HG02870 (cell line): ENCODE measurements around the gene RPL31.

ENCODE experiments used
- ATAC-seq: cut with Tn5 transposase; IDR thresholded peaks from one replicate; pipeline ENCODE4 v1.9.1; 2021; ENCODE audit warnings: mild to moderate bottlenecking, moderate library complexity; ENCODE audit not compliant: unreplicated experiment

RPL31 gene

GRCh38 chr2:100974712-100975520 lies 27.2 kb upstream of the RPL31 start:
- ATAC-seq: no peak

DNA sequence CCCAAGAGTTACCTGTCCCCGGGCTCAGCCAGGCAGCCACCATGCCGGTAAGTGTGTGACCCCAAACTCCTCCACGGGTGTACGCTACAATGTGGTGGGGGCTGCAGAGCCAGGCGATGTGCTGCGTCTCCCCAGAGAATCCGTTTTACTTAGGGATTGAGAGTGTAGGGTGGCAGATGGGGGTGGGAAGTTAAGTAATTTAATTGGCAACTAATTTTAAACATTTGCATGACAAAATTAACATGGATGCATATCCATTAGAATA lies 26.6 kb upstream of the RPL31 start:
- no peak for ATAC-seq

- no peak for ATAC-seq
Measured at GRCh38 chr2:100976061-100976460, 26.0 kb upstream of the RPL31 start.

DNA sequence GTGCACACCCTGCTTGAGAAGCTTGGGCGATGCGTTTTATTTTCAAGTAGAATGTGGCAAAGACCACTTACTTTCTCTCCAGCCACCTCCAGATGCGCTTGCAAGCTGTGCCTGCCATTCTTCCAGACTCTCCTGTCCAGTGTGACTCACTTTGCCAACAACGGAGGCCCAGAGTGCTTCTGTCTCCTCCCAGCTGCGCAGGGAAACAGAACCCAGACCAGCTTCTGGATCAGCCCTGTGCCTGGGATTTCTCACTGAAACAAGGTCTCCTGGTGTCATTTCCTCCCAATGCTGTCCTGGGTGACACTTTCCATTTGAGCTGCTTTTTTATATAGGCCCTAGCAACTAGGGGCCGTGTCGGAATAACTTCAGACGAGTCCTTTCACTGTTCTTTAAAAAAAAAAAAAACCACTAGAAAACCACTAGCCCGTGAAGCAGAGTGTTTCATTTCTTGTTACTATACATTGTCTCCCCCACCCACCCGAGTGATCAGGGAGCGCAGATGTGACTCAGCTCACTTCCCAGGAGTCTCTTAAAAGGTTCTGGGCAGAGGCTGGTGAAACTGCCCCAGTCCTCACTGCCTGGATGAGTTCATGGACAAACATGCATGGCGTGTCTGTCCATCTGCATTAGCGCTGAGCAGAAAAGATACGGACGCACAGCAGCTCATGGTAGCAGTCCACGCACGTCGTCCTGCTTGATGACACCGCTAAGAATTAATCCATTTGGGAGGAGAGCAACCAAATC lies 25.3 kb upstream of the RPL31 start:
- ATAC-seq: peak; percentile 95

DNA sequence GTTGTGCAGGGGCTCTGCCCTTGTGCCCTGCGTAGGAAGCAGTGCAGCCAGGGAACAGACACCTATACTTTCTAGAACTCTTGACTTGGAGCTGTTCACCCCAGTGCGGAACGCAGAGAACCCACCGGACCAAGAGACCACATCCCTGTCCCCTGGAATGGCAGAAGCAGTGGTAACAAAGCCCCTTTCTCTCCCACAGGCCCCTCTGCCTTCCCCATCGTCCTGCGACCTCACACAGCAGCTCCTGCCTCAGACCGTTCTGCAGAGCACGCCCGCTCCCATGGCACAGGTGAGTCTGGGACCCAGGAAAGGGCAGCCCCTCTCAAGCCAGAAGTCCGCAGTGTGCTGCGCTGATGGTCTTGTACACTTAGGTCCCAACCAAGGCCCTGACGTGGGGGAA lies 24.6 kb upstream of the RPL31 start:
- ATAC-seq: no peak

DNA sequence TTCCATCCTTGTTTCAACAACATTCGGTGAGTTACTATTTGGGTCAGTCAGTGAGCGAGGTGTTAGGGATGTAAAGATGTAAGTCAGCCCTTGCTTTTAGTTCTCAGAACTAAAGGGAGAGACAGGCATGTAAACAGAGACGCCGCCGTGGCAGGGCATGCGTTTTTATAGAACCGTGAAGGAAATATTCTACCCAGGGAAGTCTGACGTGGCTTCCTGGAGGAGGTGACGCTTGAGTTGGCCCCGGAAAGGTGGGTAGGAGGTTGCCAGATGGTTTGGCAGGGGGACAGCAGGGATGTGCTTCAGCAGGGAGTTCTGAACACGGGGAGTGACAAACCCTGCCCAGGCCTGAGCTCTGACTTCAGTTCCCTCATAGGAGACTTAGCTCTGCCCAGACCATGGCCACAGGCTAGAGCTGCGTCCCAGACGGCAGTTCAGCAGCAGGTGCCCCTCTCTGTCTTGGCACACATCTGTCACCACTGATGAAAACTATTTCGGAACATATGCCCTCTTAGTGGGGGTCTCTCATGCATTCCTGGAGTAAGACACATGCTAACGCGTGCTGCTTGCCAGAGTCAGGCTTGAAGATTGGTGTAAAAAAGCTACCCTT lies 23.4 kb upstream of the RPL31 start:
- no peak for ATAC-seq

DNA sequence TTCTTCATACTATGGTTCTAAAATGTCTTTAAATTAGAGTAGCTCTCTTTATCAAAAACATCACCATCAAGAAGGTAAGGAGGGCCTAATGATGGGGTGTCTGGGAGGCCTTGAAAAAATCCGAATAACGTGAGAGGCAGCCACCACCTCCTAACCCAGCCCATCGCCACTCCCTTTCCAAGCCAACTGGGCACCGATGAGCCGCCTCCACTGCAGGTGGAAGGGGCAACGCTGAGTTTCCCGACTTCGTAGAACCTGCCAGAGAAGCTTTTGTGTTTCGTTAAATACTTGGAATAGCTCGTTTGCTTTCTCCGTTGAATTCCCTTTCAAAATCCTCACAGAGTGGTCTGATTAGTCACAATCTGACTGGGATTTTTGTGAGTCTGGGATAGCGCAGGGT lies 22.0 kb upstream of the RPL31 start:
- no peak for ATAC-seq

- no peak for ATAC-seq
Measured at GRCh38 chr2:100981011-100981410, 21.1 kb upstream of the RPL31 start.

DNA sequence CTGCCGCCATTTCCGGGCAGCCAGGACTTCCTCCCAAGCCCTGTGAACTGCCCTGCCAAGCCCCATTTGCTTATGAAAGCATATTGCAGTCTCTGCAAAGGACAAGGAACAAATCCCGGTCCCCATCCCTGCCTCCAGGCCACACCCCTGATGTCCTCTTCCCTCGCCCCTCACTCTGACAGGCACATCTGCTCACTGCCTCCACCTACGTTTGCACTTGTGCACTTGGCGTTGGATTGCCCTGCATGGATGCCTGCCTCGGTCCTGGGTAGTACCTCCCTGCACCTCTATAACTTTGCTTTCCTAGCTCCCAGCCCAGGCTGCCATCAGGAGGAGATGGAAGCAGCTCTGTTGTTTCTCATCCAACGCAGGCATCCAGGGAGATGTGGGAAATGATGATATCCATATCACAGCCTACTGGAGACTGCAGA lies 19.6 kb upstream of the RPL31 start:
- no peak for ATAC-seq

DNA sequence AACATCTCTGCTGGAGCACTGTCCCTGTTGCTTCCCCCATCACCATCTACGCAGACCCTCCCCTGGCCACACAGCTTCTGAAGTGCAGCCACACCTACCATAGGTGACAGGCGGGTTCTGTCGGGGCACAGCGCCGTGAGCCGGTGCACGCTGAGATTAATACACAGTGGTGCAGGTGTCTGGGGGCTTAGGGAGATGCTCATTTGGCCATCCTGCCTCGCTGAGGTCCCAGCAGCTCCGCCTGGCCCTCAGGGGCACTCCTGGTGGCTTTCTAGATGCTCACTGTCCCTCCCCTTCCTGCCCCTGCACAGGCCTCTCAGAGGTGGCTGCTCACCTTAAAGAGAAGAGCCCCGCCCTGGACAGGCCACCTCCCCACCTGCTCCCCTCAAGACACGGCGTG lies 18.9 kb upstream of the RPL31 start:
- no peak for ATAC-seq

DNA sequence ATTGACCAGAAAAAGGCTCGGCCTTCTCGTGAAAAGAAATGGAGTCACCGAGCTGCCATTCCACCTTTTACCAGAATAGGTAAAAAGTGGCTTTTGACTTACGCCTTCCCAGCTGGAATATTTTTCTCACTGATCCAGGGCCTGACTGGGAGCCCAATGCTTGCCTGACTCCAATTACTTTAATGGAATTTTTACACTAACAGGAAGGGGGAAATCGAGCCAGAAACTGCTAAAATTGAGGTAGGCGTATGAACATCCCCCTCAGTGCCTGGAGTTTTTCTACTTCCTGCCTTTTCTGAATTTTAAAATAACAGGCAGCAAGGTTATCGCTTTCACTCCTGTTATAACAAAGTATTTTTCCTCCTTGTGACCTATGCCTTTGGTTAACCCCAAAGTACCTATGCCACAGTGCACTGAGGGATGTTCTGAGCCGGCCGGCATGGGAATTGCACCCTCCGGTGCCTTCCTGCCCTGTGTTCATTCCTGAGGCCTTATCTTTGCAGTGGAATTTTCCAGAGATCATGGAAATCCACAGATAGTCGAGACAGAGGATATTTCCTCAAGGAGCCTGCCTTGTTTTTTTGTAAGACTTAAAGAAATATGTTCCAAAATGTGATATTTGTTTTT lies 18.3 kb upstream of the RPL31 start:
- ATAC-seq: no peak

GRCh38 chr2:100984892-100985307 lies 17.2 kb upstream of the RPL31 start:
- ATAC-seq: peak; percentile 67

DNA sequence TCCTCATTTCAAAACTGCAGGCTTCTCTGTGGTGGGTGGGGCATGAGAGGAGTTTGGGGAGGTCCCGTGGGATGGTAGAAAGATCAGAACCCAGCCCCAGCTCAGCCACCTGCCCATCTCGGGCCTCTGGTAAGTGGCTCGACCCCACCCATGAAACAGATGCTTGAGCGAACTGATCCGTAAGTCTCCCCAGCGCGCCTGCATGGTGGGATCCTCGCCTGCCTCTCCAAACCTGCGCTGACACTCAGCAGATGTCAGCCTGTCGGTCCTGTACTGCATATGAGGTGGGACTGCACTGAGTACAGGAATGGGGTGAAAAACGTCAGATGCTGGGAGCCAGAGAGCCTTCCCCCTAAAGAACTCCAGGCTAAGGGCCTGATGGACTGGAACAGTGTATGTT lies 15.9 kb upstream of the RPL31 start:
- no peak for ATAC-seq

GRCh38 chr2:100987536-100987935 lies 14.6 kb upstream of the RPL31 start:
- ATAC-seq: no peak

DNA sequence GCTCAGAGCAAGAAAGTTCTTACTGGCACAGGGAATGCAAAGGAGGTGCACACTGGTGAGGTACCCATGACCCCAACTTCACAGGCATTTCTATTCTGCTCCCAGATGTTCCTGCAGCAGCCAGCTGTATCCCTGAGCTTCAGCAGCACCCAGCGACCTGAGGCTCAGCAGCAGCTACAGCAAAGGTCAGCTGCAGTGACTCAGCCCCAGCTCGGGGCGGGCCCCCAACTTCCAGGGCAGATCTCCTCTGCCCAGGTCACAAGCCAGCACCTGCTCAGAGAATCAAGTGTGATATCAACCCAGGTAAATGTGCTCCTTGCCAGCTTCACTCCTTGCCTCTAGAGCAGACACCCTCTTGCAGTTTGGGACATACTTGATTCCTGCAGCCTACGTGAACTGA lies 14.1 kb upstream of the RPL31 start:
- ATAC-seq: no peak

GRCh38 chr2:100988630-100989417 lies 13.3 kb upstream of the RPL31 start:
- ATAC-seq: no peak

GRCh38 chr2:100989666-100990065 lies 12.4 kb upstream of the RPL31 start:
- ATAC-seq: no peak

DNA sequence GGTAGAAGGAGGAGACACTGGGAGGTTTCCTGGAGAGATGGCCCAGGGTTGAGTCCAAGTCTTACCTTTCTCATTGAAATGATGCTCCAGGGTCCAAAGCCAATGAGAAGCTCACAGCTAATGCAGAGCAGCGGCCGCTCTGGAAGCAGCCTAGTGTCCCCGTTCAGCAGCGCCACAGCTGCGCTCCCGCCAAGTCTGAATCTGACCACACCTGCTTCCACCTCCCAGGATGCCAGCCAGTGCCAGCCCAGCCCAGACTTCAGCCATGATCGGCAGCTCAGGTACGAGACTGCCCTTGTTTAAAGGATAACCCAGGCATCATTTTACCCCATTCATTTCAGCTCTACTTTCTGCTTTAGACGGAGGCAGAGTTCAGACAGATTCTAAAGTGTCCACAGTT lies 11.9 kb upstream of the RPL31 start:
- ATAC-seq: no peak

GRCh38 chr2:100990650-100991403 lies 11.3 kb upstream of the RPL31 start:
- no peak for ATAC-seq

DNA sequence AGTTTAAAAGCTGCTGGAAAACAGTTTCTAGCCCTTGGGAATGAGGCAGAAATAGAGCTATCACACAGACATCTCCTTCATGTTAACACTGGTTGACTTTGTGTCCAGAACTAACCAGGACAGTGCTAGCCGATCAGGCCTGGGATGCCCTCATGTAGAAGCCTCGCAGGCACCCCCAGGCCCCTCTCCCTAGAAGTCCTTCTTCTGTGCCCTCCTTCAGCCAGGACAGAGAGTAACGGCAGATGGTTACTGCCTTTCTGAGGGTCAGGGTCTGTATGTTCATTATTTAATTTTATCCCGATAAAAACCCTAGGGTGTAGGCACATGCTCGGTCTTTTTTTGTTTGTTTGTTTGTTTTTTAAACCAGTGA lies 10.7 kb upstream of the RPL31 start:
- no peak for ATAC-seq
